GM12878 (cell line): ENCODE measurements around the gene DIP2B. TPM values are rescaled to one million over a fixed set of nuclear protein-coding genes. Genes with fewer than 3 reads are reported as not detected.

ENCODE experiments used
- ATAC-seq: fragments of 200-7000 bp; cut with Tn5 transposase; 3 replicates; pipeline ENCODE4 v1.9.1; 2020; ENCODE audit warnings: mild to moderate bottlenecking, moderate library complexity
- BruUV-seq: library from RNA; stranded (reverse); fragments of 400-500 nt; replicated peaks from 2 replicates; lab custom pipeline; 2021; lab: Mats Ljungman, UMichigan
- CTCF ChIA-PET: fragments of 300-600 bp; sonication (Branson Sonifier 250); formaldehyde crosslinking; extraction: SDS; loops from one replicate; lab custom pipeline; 2021; ENCODE audit warnings: inconsistent platforms; lab: Yijun Ruan, JAX
- POLR2A ChIA-PET: fragments of 350-600 bp; formaldehyde crosslinking; extraction: SDS; loops from one replicate; lab custom pipeline; 2021; ENCODE audit warnings: inconsistent platforms; lab: Charles Lee
- RAD21 ChIA-PET: fragments of 300-600 bp; sonication (Branson Sonifier 250); formaldehyde crosslinking; loops from one replicate; lab custom pipeline; 2023; ENCODE audit warnings: antibody characterized with exemption; ENCODE audit not compliant: unreplicated experiment; lab: Charles Lee
- SMC1A ChIA-PET: fragments of 300-600 bp; sonication (Branson Sonifier 250); formaldehyde crosslinking; loops from one replicate; lab custom pipeline; 2023; ENCODE audit not compliant: unreplicated experiment, uncharacterized antibody; lab: Charles Lee
- DNase-seq: peaks from one replicate; pipeline ENCODE4 v3.0.0-alpha.2; 2011; ENCODE audit warnings: low read depth, low spot score
- FAIRE-seq: peaks from 3 replicates; lab custom pipeline; 2011; peaks lifted over from hg19 to GRCh38; lab: Jason Lieb, UNC
- H2AFZ ChIP-seq: 2 replicates; pipeline ENCODE4 v1.6.0; 2011; ENCODE audit warnings: low read depth, low read length, control low read depth; ENCODE audit not compliant: control insufficient read depth
- H3K27ac ChIP-seq: 2 replicates; pipeline ENCODE4 v1.5.1; 2011; ENCODE audit warnings: control low read depth; ENCODE audit not compliant: control insufficient read depth, insufficient read depth
- H3K27me3 ChIP-seq, 2 experiments: replicated peaks in 1 of 2; 2 replicates each; pipeline versions ENCODE4 v1.6.0 to v1.6.1; 2011; ENCODE audit warnings: low read length in 1 of 2; ENCODE audit not compliant: control insufficient read depth in 2 of 2, insufficient read depth in 2 of 2
- H3K36me3 ChIP-seq, 2 experiments: 2 replicates each; pipeline ENCODE4 v1.5.1; 2011; ENCODE audit warnings: low read length in 1 of 2; ENCODE audit not compliant: control insufficient read depth in 2 of 2, insufficient read depth in 2 of 2
- H3K4me1 ChIP-seq: 2 replicates; pipeline ENCODE4 v1.6.1; 2011; ENCODE audit warnings: mild to moderate bottlenecking, low read length, moderate library complexity, mixed read lengths; ENCODE audit not compliant: control insufficient read depth, insufficient read depth
- H3K4me2 ChIP-seq: 2 replicates; pipeline ENCODE4 v1.6.0; 2011; ENCODE audit warnings: control low read depth; ENCODE audit not compliant: control insufficient read depth, insufficient read depth
- H3K4me3 ChIP-seq: fragments of 200-600 bp; sonication (generic); 2 replicates; pipeline ENCODE4 v1.5.1; 2016
- H3K79me2 ChIP-seq: 2 replicates; pipeline ENCODE4 v1.6.0; 2011; ENCODE audit warnings: low read length; ENCODE audit not compliant: control insufficient read depth, insufficient read depth
- H3K9ac ChIP-seq: 2 replicates; pipeline ENCODE4 v1.8.0; 2011; ENCODE audit warnings: low read length, control low read depth, mixed read lengths; ENCODE audit not compliant: control insufficient read depth, insufficient read depth
- H3K9me3 ChIP-seq: replicated peaks from 3 replicates; pipeline ENCODE4 v1.5.1; 2011; ENCODE audit warnings: mild to moderate bottlenecking, low read length; ENCODE audit not compliant: control insufficient read depth, insufficient read depth
- H4K20me1 ChIP-seq: 2 replicates; pipeline ENCODE4 v1.6.0; 2011; ENCODE audit not compliant: control insufficient read depth, insufficient read depth
- CBFB ChIP-seq: IDR thresholded peaks from 2 replicates; pipeline ENCODE4 v1.6.1; 2016; ENCODE audit warnings: antibody characterized with exemption, low read depth
- RELA ChIP-seq: fragments of 450-650 bp; IDR thresholded peaks from 2 replicates; pipeline ENCODE4 v1.8.0; 2014; ENCODE audit warnings: borderline replicate concordance; ENCODE audit not compliant: partially characterized antibody
- RFX5 ChIP-seq: IDR thresholded peaks from 2 replicates; pipeline ENCODE4 v1.6.1; 2011; ENCODE audit warnings: low read depth, low read length, improper control_type of control experiment
- SMARCA5 ChIP-seq: fragments of 450-650 bp; IDR thresholded peaks from 2 replicates; pipeline ENCODE4 v1.6.1; 2017; ENCODE audit warnings: mild to moderate bottlenecking
- WGBS: methylation state at CpG from one replicate; pipeline ENCODE4 v1.1.6; 2016; ENCODE audit warnings: low lambda C conversion rate; ENCODE audit not compliant: insufficient replicate concordance, insufficient coverage; ENCODE audit errors: missing lambda C conversion rate; 5-methylcytosine and 5-hydroxymethylcytosine counted together
- in situ Hi-C: fragments of 300-500 bp; cut with MboI; formaldehyde crosslinking; loops from 9 replicates; pipeline ENCODE4 v1.14.3; 2018; ENCODE audit warnings: mixed read lengths
- intact Hi-C: fragments of 100-400 bp; cut with micrococcal nuclease; formaldehyde crosslinking; loops from one replicate; pipeline ENCODE4 v1.14.2; 2022; ENCODE audit not compliant: unreplicated experiment
- polyA plus RNA-seq, 11 experiments: library from polyadenylated mRNA; depleted of rRNA in 4 of 11; unstranded in 6 of 11; stranded (reverse) in 5 of 11; fragments of >200 nt; fragmentation: Nextera tagmentation in 4 of 11; fragmentation: Illumina TruSeq in 1 of 11; extraction: Ambion mirVana in 4 of 11; extraction: Trizol in 1 of 11; gene quantifications; 1 replicate in 1 of 11; 2 replicates in 10 of 11; pipeline versions ENCODE4 v1.2.1 to v1.2.3, GENCODE V29; 2011 to 2016; ENCODE audit warnings: inconsistent platforms in 2 of 11, missing spikeins in 2 of 11, low read depth in 1 of 11
- total RNA-seq, 4 experiments: library from RNA; depleted of rRNA in 3 of 4; stranded (reverse); fragments of >200 nt in 3 of 4; fragmentation: Illumina TruSeq in 1 of 4; extraction: Trizol in 1 of 4; gene quantifications; 2 replicates each; pipeline versions ENCODE4 v1.2.1 to v1.2.3, GENCODE V29; 2013 to 2021
- TF ChIP-seq, protein P1 (sequence below): IDR thresholded peaks from 2 replicates; pipeline ENCODE4 v1.6.1; 2011; ENCODE audit warnings: low read depth, low read length, improper control_type of control experiment, borderline replicate concordance

The DIP2B gene
- total and polyA plus RNA-seq, 10 of the 15 experiments (the other 5 are each of a cell fraction or from before 2014, with no cell fraction given) = 4.5 to 30.0 (median 18.6) TPM

DNA sequence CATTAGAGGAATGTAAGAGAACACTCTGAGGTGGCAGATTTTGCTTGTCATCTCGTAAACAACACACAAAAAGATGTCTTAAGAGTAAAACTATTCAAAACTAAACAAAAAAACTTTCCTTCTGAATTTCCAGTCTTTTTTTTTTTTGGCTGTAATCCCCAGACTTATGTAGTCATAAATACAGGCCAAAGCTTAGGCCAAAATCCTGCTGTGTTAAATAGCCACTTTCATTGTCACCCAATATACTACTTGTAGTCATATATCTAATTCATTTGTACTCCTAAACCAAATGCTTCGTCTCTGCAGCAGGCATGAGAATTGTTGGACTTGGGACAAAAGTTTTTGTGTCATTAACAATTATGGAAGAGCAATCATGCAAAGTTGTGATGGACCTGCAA, 155.6 kb downstream of the DIP2B start:
- H3K27me3 ChIP-seq = no peaks in the 10 kb centered on the region
- H3K4me3 ChIP-seq = no peak overlapping the region
- no peak for DNase-seq
- no TSS peak for BruUV-seq
- peak overlapping the region; percentile 90; the same call in 1 of the 2 replicates for H3K4me2 ChIP-seq
- intact Hi-C loops = loop anchor here (2.0 kb wide), 1 partner anchor 22 kb away; no protein-coding TSS in a partner anchor
- 44% methylated on average over 2 of the region's 2 CpGs for WGBS
- H3K27ac ChIP-seq = peak overlapping the region; percentile 83
- TF ChIP-seq RFX5 (no peak), SMARCA5 (no peak), RELA (no peak), CBFB (no peak)
- TF ChIP-seq, protein P1, sequence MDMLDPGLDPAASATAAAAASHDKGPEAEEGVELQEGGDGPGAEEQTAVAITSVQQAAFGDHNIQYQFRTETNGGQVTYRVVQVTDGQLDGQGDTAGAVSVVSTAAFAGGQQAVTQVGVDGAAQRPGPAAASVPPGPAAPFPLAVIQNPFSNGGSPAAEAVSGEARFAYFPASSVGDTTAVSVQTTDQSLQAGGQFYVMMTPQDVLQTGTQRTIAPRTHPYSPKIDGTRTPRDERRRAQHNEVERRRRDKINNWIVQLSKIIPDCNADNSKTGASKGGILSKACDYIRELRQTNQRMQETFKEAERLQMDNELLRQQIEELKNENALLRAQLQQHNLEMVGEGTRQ = no peak
- ChIA-PET SMC1A (interaction anchor here (0.8 to 4.8 kb wide), 12 partner anchors 11 to 154 kb away, joined by 3 to 35 read pairs (median 5); no protein-coding TSS in a partner anchor), RAD21 (interaction anchor here (1.2 to 4.0 kb wide), 4 partner anchors 16 to 151 kb away, joined by 4 to 30 read pairs (median 8); partner anchors contain the start of gene ATF1), POLR2A (interaction anchor here (1.2 to 1.3 kb wide), 2 partner anchors 151 to 154 kb away, joined by 3 to 5 read pairs; no protein-coding TSS in a partner anchor), CTCF (interaction anchor here (0.8 to 7.2 kb wide), 7 partner anchors 16 to 623 kb away, joined by 3 to 76 read pairs (median 4); partner anchors contain the start of gene DIP2B)
- no peaks in the 10 kb centered on the region for H4K20me1 ChIP-seq
- peaks cover 3% of the 10 kb centered on the region for H3K79me2 ChIP-seq
- H2AFZ ChIP-seq = no peak overlapping the region
- no peaks in the 10 kb centered on the region for H3K9me3 ChIP-seq
- in situ Hi-C loops = no loop called here
- peaks cover 50% of the 10 kb centered on the region for H3K4me1 ChIP-seq
- no peak for FAIRE-seq
- no peaks in the 10 kb centered on the region for H3K36me3 ChIP-seq
- H3K9ac ChIP-seq = peak overlapping the region; percentile 27
- no peak for ATAC-seq
